ENCODE data around the gene UMAD1.
"Not testable (repeated sequence)": the region's sequence is repeated elsewhere in the genome, so short reads cannot be mapped to it uniquely, and the experiment has no call there.

Gene UMAD1

DNA sequence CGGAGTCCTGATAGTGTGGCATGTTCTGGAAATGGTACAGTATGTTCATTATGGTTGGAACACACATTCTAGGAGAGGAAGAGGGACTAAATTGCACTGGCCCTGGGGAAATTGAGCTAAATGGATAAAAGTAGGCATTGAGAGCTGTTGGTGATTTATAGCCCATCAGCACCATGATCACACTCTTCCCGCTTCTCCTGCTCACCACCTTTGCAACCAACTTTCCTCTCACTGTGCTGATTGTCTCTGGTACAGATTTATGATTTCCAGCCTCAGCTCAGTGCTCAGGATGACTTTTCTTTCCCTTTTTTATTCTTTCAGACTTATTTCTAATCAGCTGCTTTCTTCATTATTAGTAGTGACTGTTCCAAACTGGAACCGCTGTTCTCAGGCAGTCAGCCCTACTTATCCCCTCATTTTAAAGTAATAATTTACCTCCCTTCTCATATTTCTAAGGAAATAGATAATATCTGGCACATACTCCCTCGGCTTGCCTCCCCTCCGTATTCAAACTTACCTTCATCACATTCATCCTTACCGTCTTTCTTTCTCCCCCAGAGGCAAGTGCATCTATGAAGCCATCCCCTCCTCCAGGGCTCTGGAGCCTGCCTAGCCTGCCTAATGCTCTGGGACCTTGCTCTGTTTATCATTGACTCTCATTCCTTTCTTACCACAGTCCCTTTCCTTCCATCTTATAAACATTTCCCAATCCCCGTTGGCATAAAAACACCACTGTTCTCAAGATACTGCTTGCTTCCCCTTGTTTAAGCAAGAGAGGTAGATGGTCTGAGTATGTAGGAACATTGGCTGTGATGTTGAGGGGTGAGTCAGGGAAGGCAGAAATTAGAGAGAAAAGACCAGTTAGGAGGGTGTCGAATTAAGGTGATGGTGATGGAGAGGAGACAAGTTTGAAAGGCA, 129.4 kb downstream of the UMAD1 start:
- DNase-seq, result no peak

- DNase-seq, result no peak
Measured at GRCh38 chr7:7771452-7771851, 130.9 kb downstream of the UMAD1 start.

DNA sequence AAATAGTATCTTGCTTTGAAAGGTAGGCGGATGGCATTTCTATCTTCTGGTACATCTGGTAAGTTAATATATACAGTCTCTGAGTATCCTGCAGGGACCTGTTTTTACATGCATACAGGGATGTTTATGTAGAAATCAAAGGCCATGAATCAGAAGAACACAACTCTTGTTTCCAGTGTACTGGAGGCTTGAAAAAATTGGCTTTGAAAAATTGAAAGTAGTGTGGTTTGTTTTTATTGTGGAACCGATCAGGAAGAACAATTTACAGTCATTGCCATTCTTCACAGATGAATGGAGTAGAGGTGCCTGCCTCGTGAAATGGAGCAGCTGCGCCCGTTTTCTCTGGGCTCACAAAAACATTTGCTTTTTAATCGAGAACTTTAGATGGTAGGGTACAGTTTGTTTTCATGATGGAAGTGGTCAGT, 131.9 kb downstream of the UMAD1 start:
- DNase-seq, result peak; percentile 81

GRCh38 chr7:7773334-7774309, 133.1 kb downstream of the UMAD1 start:
- no peak for DNase-seq

- DNase-seq, result no peak
Measured at GRCh38 chr7:7779888-7780287, 139.3 kb downstream of the UMAD1 start.

- no peak for DNase-seq
Measured at GRCh38 chr7:7783001-7783400, 142.4 kb downstream of the UMAD1 start.

DNA sequence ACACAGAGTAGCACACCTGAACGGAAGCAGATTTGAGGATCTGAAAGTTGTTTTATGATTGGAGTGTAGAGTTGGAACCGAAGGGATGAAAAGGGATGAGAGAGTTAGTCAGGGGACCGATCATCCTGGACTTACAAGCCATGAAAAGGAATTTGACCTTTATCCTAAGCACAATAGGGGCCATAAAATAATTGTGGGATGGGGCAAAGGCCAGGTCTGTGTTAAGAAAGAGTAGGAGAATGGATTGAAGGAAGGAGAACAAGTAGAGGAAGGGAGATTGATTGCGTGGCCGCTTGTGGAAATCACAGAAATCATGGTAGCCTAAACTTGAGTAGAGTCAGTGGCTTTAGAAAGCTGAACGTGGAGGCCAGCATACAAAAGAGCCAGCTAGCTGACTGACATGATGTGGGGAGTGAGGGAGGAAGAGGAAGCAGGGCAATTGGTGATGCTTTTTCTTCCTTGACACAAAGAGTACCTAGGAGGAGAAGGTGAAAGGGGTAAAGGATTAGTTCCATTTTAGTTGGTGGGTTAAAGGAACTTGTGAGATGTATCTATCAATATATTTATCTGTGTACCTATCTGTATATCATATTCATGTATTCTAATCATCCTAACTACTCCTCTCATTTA, 144.9 kb downstream of the UMAD1 start:
- no peak for DNase-seq

DNA sequence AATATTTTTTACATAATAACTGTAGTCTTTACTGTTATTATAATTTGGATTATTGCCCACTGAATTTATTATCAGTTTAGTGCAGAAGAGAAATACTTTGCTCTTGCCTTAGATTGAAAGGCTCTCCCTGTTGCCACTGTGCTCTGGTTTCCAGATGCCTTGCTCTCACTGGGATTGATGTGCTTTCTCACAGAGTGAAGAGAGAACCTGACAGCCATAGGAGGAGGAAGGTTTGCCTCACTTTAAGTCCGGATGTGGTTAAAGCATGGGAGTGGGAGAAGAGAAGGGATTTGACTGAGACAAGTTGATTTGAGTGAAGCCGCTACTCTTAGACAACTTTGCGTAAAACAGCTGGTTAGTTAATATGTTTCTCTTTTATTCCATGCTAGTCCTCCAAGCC, 146.0 kb downstream of the UMAD1 start:
- DNase-seq, result peak; percentile 34

GRCh38 chr7:7789551-7789988, 149.0 kb downstream of the UMAD1 start:
- no peak for DNase-seq

DNA sequence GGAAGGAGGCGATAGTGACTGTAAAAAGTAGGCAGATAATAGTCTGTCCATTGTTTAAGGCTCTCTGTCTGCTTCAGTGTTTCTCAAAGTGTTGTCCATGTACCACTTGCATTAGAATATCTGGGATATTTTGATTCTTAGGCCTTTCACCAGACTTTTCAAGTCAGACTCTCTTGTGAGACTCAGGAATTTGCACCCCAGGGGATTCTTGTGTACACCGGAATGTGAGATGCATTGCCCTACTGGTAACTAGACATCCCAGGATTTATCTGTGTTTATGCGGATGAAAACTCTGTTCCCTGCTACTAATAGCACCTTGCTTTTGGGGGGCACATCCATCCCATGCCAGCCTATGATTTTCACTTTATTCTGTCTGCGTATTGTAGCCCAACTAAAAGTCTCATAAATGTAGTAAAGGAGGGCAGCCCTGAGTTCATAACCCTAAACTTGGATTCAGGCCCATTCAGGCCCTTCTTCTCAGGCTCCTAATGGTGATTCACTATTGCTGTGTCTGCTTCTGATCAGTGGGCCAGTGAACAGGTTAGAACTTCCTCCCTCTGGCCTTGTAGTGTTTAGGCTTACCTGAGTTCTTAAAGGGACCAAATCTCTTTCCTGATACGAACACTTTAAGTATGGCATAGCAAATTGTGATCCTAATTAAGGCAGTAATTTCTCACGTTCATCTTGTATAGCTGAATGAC, 149.6 kb downstream of the UMAD1 start:
- no peak for DNase-seq

GRCh38 chr7:7791523-7791922, 151.0 kb downstream of the UMAD1 start:
- DNase-seq, result no peak

- DNase-seq, result no peak
Measured at GRCh38 chr7:7792056-7792455, 151.5 kb downstream of the UMAD1 start.

DNA sequence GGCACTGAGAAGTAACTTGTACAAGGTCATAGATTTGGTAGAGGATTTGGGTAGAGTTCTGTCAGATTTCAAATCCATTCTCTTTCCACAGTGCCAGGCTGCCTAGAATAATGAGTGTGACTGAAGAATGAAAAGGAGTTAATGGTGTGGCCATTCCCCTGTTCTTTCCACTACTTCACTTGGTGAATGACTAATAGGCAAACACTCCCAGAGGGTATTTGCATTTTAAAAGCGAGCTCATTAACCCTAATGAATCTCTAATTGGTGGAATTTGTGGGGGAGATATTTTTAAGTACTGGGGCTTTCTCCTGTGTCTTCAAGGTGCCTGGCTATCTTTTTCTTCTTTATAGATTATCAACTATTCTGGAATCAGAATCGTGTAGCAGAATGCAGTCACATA, 152.7 kb downstream of the UMAD1 start:
- no peak for DNase-seq

- DNase-seq, result no peak
Measured at GRCh38 chr7:7793921-7794320, 153.4 kb downstream of the UMAD1 start.

GRCh38 chr7:7795203-7795602, 154.7 kb downstream of the UMAD1 start:
- DNase-seq, result no peak

GRCh38 chr7:7795630-7796121, 155.1 kb downstream of the UMAD1 start:
- no peak for DNase-seq

DNA sequence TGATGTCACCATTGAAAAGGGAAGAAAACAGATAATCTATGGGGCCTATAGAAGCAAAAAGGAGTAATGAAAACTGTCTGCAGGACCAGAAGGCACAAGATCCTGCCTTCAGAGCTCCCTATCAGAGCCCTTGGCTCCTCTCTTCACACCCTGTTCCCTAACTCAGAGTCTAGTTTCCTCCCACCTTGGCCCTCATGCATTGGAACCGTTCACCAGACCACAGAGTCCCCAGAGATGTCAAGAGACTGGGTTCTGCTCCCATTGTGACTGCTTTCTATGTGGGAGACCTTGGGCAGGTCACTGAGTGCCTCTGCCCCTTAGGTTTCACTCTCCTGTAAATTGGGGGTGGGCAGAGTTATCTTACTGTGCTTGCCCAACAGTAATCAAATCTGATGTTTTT, 158.0 kb downstream of the UMAD1 start:
- peak; percentile 17 for DNase-seq

- DNase-seq, result peak; percentile 69
Measured at GRCh38 chr7:7799138-7799537, 158.6 kb downstream of the UMAD1 start.

DNA sequence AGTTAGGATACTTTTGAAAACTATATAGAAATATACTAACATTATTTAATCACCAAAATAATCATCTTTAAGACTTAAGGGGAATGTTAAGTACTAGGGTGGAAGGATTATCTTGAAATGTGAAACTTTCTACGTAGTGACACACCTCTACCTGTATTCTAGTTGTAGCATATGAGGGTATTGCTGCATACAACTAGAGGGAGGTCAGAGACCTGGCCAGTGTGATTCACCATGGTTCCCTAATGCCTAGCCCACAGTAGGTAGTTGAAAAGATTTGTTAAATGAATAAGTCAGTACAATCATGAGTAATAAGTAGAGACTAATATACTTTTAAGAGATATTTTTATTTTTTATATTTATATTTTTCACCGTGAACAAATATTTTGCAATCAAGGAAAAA, 162.0 kb downstream of the UMAD1 start:
- no peak for DNase-seq

GRCh38 chr7:7803715-7804178, 163.2 kb downstream of the UMAD1 start:
- DNase-seq, result no peak

GRCh38 chr7:7804822-7805221, 164.3 kb downstream of the UMAD1 start:
- not testable (repeated sequence) for DNase-seq

- DNase-seq, result no peak
Measured at GRCh38 chr7:7805511-7806153, 165.1 kb downstream of the UMAD1 start.
